ENCODE data around the gene RYR1.
"Not testable (repeated sequence)": the region's sequence is repeated elsewhere in the genome, so short reads cannot be mapped to it uniquely, and the experiment has no call there.

The RYR1 gene

DNA sequence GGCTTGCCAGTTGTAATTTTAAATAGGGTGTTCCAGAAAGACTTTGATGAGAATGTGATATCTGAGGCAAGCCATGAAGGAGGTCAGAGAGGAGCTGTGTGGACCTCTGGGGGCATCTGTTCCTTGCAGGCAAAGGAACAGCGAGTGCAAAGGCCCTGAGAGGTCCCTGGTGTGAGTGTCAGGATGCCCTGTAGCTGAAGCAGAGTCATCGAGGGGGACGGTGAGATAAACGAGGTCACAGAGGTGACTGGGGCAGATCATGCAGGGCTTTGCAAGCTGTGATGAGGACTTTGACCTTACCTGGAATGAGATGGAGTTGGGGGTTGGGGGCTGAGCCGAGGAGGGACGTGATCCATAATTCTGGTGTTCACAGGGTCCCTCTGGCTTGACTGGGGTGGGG, 75.0 kb downstream of the RYR1 start:
- Histone ChIP-seq H3K9me3 (no peaks in the 10 kb centered on the region), H3K4me3 (ENCODE audit: low read depth in 1 of 2, low read length in 1 of 2) (no peak overlapping the region), H3K36me3 (no peaks in the 10 kb centered on the region), H3K27me3 (no peaks in the 10 kb centered on the region), H3K27ac (no peak overlapping the region), H3K4me1 (ENCODE audit: control insufficient read depth in 1 of 2, insufficient read depth in 1 of 2, low read depth in 1 of 2, low read length in 1 of 2) (no peaks in the 10 kb centered on the region)
- TF ChIP-seq, protein P1, sequence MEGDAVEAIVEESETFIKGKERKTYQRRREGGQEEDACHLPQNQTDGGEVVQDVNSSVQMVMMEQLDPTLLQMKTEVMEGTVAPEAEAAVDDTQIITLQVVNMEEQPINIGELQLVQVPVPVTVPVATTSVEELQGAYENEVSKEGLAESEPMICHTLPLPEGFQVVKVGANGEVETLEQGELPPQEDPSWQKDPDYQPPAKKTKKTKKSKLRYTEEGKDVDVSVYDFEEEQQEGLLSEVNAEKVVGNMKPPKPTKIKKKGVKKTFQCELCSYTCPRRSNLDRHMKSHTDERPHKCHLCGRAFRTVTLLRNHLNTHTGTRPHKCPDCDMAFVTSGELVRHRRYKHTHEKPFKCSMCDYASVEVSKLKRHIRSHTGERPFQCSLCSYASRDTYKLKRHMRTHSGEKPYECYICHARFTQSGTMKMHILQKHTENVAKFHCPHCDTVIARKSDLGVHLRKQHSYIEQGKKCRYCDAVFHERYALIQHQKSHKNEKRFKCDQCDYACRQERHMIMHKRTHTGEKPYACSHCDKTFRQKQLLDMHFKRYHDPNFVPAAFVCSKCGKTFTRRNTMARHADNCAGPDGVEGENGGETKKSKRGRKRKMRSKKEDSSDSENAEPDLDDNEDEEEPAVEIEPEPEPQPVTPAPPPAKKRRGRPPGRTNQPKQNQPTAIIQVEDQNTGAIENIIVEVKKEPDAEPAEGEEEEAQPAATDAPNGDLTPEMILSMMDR (IDR thresholded peaks at IDR 0.05) = no peak

DNA sequence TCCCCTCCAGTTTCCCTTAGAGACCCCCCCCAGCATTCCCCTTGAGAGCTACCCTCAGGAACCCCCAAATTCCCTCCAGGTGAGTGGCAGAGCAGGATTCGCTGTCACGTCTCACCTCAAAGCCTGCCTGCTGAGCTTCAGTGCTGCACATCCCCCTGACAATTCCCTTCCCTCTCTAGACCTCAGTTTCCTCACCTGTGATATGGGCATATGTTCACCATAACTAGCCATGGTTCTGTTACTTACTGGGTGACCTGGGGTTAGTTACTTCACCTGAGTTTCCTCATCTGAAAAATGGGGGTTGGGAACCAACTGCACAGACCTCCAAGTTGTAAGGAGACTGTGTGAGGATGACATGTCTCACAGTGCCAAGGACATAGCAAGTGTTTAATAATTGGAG, 75.5 kb downstream of the RYR1 start:
- Histone ChIP-seq H3K27me3 (peaks cover 3% of the 10 kb centered on the region), H3K4me3 (ENCODE audit: low read depth in 1 of 2, low read length in 1 of 2) (no peak overlapping the region), H3K4me1 (ENCODE audit: control insufficient read depth in 1 of 2, insufficient read depth in 1 of 2, low read depth in 1 of 2, low read length in 1 of 2) (no peaks in the 10 kb centered on the region), H3K36me3 (no peaks in the 10 kb centered on the region), H3K27ac (no peak overlapping the region), H3K9me3 (no peaks in the 10 kb centered on the region)
- TF ChIP-seq, protein P1 (IDR thresholded peaks at IDR 0.05) = no peak

DNA sequence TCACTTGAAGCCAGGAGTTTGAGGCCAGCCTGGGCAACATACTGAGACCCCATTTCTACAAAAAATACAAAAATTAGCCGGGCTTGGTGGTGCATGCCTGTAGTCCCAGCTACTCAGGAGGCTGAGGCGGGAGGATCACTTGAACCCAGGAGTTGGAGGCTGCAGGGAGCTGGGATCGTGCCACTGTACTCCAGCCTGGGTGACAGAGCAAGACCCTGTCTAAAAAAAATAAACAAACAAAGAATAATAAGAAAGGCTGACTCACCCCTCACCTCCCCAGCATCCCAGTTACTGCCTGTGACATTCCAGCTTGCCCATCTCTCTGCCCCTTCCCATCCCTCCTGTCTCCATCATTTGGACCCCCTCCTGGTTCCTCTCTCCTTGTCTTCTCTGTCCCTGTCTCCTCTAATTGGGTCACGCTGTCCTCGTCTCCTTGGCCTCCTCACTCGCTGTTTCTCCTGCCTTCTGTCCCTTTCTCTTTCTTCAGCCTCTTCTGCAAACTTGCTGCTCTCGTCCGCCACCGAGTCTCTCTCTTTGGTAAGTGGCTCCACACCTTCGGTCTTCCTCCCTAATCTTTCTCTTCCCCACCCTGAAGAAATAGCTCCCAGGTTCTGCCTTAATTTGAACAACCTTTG, 77.7 kb downstream of the RYR1 start:
- Histone ChIP-seq H3K9me3 (no peaks in the 10 kb centered on the region), H3K36me3 (no peaks in the 10 kb centered on the region), H3K27me3 (peaks cover 3% of the 10 kb centered on the region), H3K27ac (no peak overlapping the region), H3K4me3 (ENCODE audit: low read depth in 1 of 2, low read length in 1 of 2) (no peak overlapping the region), H3K4me1 (ENCODE audit: control insufficient read depth in 1 of 2, insufficient read depth in 1 of 2, low read depth in 1 of 2, low read length in 1 of 2) (peaks cover 0 to 5% of the 10 kb centered on the region in 2 experiments)
- TF ChIP-seq, protein P1 (IDR thresholded peaks at IDR 0.05) = no peak

DNA sequence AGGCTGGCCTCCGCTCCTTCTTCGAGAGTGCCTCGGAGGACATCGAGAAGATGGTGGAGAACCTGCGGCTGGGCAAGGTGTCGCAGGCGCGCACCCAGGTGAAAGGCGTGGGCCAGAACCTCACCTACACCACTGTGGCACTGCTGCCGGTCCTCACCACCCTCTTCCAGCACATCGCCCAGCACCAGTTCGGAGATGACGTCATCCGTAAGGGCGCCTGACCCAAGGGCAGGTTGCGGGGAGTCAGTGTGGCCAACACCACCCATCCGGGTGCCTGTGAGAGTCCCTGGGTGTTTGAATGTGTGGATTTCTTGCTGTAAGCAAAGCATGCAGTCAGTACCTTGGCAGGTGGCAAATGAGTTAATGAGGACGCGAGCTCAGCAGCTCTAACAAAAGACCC, 78.8 kb downstream of the RYR1 start:
- Histone ChIP-seq H3K9me3 (no peaks in the 10 kb centered on the region), H3K4me3 (ENCODE audit: low read depth in 1 of 2, low read length in 1 of 2) (no peak overlapping the region), H3K36me3 (no peaks in the 10 kb centered on the region), H3K27me3 (peaks cover 3% of the 10 kb centered on the region), H3K4me1 (ENCODE audit: control insufficient read depth in 1 of 2, insufficient read depth in 1 of 2, low read depth in 1 of 2, low read length in 1 of 2) (peaks cover 0 to 5% of the 10 kb centered on the region in 2 experiments), H3K27ac (no peak overlapping the region)
- TF ChIP-seq, protein P1 (IDR thresholded peaks at IDR 0.05) = no peak

DNA sequence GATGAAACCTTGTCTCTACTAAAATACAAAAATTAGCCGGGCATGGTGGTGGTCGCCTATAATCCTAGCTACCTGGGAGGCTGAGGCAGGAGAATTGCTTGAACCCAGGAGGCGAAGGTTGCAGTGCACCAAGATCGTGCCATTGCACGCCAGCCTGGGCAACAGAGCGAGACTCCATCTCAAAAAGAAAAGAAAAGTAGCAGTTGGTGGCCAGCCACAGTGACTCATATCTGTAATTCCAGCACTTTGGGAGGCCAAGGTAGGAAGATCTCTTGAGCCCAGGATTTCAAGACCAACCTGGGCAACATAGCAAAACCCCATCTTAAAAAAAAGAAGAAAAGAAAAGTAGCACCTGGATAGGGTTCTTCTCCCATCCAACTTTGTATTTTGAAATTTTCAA, 79.7 kb downstream of the RYR1 start:
- H3K27me3 ChIP-seq; H3K4me3 ChIP-seq (ENCODE audit: low read depth in 1 of 2, low read length in 1 of 2); H3K27ac ChIP-seq; H3K4me1 ChIP-seq (ENCODE audit: control insufficient read depth in 1 of 2, insufficient read depth in 1 of 2, low read depth in 1 of 2, low read length in 1 of 2); H3K9me3 ChIP-seq; H3K36me3 ChIP-seq: not testable (repeated sequence)

DNA sequence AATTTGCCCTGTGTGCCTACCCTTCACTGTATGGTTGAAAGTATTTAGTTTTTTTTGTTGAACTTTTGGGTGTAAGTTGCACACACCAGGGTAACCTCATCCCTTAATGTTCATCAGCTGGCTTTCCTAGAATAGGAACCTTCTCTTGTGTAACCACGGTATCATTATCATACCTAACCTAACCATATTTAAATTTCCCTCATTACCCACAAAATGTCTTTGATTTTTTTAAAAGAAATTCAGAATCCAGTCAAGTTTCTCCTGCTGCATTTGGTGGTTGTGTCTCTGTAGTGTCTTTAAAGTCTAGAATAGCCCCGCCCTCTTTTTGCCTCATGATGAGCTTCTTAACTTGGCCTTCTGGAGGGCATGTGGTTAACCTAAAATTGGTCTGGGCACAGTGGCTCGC, 80.3 kb downstream of the RYR1 start:
- no peak overlapping the region for H3K4me3 ChIP-seq (ENCODE audit: low read depth in 1 of 2, low read length in 1 of 2)
- TF ChIP-seq, protein P1 (IDR thresholded peaks at IDR 0.05) = no peak
- no peak overlapping the region for H3K27ac ChIP-seq
- H3K9me3 ChIP-seq = no peaks in the 10 kb centered on the region
- H3K36me3 ChIP-seq = no peaks in the 10 kb centered on the region
- peaks cover 3% of the 10 kb centered on the region for H3K27me3 ChIP-seq
- peaks cover 0 to 5% of the 10 kb centered on the region in 2 experiments for H3K4me1 ChIP-seq (ENCODE audit: control insufficient read depth in 1 of 2, insufficient read depth in 1 of 2, low read depth in 1 of 2, low read length in 1 of 2)

Data from neutrophil (primary cell).